Breast epithelium (tissue), 4 donors: Measurements from ENCODE around the gene EEF1AKMT2. TPM values are rescaled to one million over a fixed set of nuclear protein-coding genes. Genes with fewer than 3 reads are reported as not detected.
"Not testable (repeated sequence)": the region's sequence is repeated elsewhere in the genome, so short reads cannot be mapped to it uniquely, and the experiment has no call there.

ENCODE experiments used
- DNase-seq, 2 donors: peaks; one replicate each; pipeline ENCODE4 v3.0.0-alpha.2; 2019; ENCODE audit warnings: low spot score in 2 of 2
- H3K27ac ChIP-seq, 2 donors: fragments of 200-600 bp; sonication (generic) in 1 of 2; one replicate each; pipeline ENCODE4 v1.5.1; 2016 to 2019; ENCODE audit warnings: mild to moderate bottlenecking in 1 of 2
- H3K27me3 ChIP-seq, 2 donors: fragments of 200-600 bp; sonication (generic) in 1 of 2; one replicate each; pipeline versions ENCODE4 v1.5.1 to v1.6.0; 2017 to 2019; ENCODE audit warnings: control low read depth in 1 of 2, mild to moderate bottlenecking in 1 of 2
- H3K36me3 ChIP-seq: fragments of 200-600 bp; one replicate; pipeline ENCODE4 v1.5.1; 2019
- H3K4me1 ChIP-seq, 2 donors: fragments of 200-600 bp; sonication (generic); one replicate each; pipeline ENCODE4 v1.5.1; 2016 to 2019; ENCODE audit warnings: control low read depth in 1 of 2
- H3K4me3 ChIP-seq, 3 donors: fragments of 200-600 bp; sonication (generic); 1 replicate in 2 of 3; 2 replicates in 1 of 3; pipeline ENCODE4 v1.5.1; 2016 to 2019; ENCODE audit warnings: mild to moderate bottlenecking in 3 of 3, moderate library complexity in 2 of 3
- H3K9me3 ChIP-seq, 2 donors: fragments of 200-600 bp; sonication (generic) in 1 of 2; one replicate each; pipeline ENCODE4 v1.5.1; 2016 to 2019; ENCODE audit warnings: control low read depth in 1 of 2
- POLR2A ChIP-seq: fragments of 450-650 bp; IDR thresholded peaks from one replicate; pipeline ENCODE4 v1.6.1; 2016; ENCODE audit warnings: antibody characterized with exemption, mild to moderate bottlenecking, moderate library complexity
- POLR2AphosphoS5 ChIP-seq, 3 donors: sonication (generic); formaldehyde crosslinking; IDR thresholded peaks; one replicate each; pipeline ENCODE4 v1.6.1; 2017; ENCODE audit warnings: antibody characterized with exemption in 3 of 3
- intact Hi-C: fragments of 100-400 bp; cut with DNase I; formaldehyde crosslinking; loops from one replicate; pipeline ENCODE4 v1.15.1; 2023; ENCODE audit warnings: low total_unique reads
- total RNA-seq, 3 donors: library from RNA; depleted of rRNA; stranded (reverse); fragments of >200 nt; gene quantifications; one replicate each; pipeline ENCODE4 v1.1.0, GENCODE V29; 2016
- TF ChIP-seq, protein P1 (sequence below), 3 donors: fragments of 450-650 bp; IDR thresholded peaks; one replicate each; pipeline ENCODE4 v1.5.1; 2016 to 2017; ENCODE audit warnings: antibody characterized with exemption in 3 of 3, mild to moderate bottlenecking in 3 of 3, moderate library complexity in 3 of 3

The EEF1AKMT2 gene
- total RNA-seq, 3 donors from 2014 or later: 14.1 to 23.6 (median 23.2) TPM

- H3K36me3 ChIP-seq: no peaks in the 10 kb centered on the region
- TF ChIP-seq POLR2A (no peak), POLR2AphosphoS5 (IDR thresholded peaks at IDR 0.05) (no peak)
- TF ChIP-seq, protein P1, sequence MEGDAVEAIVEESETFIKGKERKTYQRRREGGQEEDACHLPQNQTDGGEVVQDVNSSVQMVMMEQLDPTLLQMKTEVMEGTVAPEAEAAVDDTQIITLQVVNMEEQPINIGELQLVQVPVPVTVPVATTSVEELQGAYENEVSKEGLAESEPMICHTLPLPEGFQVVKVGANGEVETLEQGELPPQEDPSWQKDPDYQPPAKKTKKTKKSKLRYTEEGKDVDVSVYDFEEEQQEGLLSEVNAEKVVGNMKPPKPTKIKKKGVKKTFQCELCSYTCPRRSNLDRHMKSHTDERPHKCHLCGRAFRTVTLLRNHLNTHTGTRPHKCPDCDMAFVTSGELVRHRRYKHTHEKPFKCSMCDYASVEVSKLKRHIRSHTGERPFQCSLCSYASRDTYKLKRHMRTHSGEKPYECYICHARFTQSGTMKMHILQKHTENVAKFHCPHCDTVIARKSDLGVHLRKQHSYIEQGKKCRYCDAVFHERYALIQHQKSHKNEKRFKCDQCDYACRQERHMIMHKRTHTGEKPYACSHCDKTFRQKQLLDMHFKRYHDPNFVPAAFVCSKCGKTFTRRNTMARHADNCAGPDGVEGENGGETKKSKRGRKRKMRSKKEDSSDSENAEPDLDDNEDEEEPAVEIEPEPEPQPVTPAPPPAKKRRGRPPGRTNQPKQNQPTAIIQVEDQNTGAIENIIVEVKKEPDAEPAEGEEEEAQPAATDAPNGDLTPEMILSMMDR (IDR thresholded peaks at IDR 0.05): no peak
- peaks cover 0 to 3% of the 10 kb centered on the region in 2 donors for H3K4me1 ChIP-seq
- H3K4me3 ChIP-seq: peak overlapping the region in 2 of 3 donors; percentile 95 to 100
- DNase-seq: no peak
- H3K27me3 ChIP-seq: no peaks in the 10 kb centered on the region
- intact Hi-C loops: no loop called here
- H3K9me3 ChIP-seq: no peaks in the 10 kb centered on the region
- H3K27ac ChIP-seq: no peak overlapping the region
These were observed 1.3 kb upstream of the EEF1AKMT2 start for GRCh38 chr10:124792998-124793352.

- intact Hi-C loops: loop anchor here (5.0 kb wide), 1 partner anchor 489 kb away; no protein-coding TSS in a partner anchor
- H3K36me3 ChIP-seq, DNase-seq, H3K27ac ChIP-seq, H3K4me3 ChIP-seq, H3K4me1 ChIP-seq, H3K9me3 ChIP-seq, H3K27me3 ChIP-seq: not testable (repeated sequence)
These were observed 8.8 kb downstream of the EEF1AKMT2 start for GRCh38 chr10:124782900-124783299.

GRCh38 chr10:124768791-124769190, 22.9 kb downstream of the EEF1AKMT2 start:
- Histone ChIP-seq H3K27me3 (no peaks in the 10 kb centered on the region), H3K4me1 (no peaks in the 10 kb centered on the region), H3K9me3 (no peaks in the 10 kb centered on the region), H3K4me3 (no peak overlapping the region), H3K36me3 (no peaks in the 10 kb centered on the region), H3K27ac (no peak overlapping the region)
- TF ChIP-seq POLR2A: no peak
- intact Hi-C loops: no loop called here
- no peak for DNase-seq

DNA sequence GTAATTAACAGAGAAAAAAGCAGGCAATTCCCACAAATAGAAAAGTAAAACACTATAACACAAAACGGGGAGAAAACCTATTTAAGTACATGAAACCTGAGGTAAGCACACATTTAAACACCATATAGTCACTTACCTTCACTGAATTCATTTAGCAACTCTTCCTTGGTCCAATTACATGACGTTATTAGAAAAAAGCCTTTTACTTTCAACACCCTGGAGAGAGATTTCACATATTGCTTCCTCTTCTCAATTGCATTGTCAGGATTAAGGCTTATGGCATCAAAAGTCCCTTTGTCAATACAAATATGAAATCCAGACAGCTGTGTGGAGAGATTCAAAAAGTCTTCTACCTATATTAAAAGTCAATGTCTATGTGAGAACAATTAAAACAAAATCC, 26.4 kb downstream of the EEF1AKMT2 start:
- H3K36me3 ChIP-seq: no peaks in the 10 kb centered on the region

DNA sequence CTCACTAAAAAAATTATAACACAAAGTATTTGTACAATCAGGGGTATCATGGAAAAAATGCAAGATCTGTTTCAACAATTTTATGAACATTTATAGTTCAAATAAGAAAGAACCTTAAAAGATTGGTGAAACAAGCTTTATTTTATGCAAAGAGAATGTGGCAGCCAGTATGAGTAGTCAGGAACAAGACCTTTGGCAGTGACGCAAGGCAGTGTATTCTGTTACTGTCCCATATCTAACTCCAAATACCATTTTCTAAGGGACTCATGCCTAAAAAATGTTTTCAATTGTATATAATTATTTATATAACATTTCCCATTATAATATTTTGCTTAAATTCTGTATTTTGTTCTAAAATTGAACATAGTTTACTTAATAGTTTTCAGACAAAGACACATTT, 28.4 kb downstream of the EEF1AKMT2 start:
- intact Hi-C loops: no loop called here
- H3K9me3 ChIP-seq: no peaks in the 10 kb centered on the region
- H3K27ac ChIP-seq: no peak overlapping the region
- DNase-seq: no peak
- H3K4me3 ChIP-seq: no peak overlapping the region
- H3K4me1 ChIP-seq: no peaks in the 10 kb centered on the region
- no peaks in the 10 kb centered on the region for H3K27me3 ChIP-seq
- TF ChIP-seq POLR2AphosphoS5 (IDR thresholded peaks at IDR 0.05) (no peak), POLR2A (no peak)
- TF ChIP-seq, protein P1 (IDR thresholded peaks at IDR 0.05): no peak
- H3K36me3 ChIP-seq: no peaks in the 10 kb centered on the region

More for the DNA sequence above, 26.4 kb downstream of the EEF1AKMT2 start:
- Histone ChIP-seq H3K27ac (no peak overlapping the region), H3K27me3 (no peaks in the 10 kb centered on the region), H3K4me3 (no peak overlapping the region), H3K9me3 (no peaks in the 10 kb centered on the region), H3K4me1 (no peaks in the 10 kb centered on the region)
- DNase-seq: no peak
- intact Hi-C loops: no loop called here
- TF ChIP-seq, protein P1 (IDR thresholded peaks at IDR 0.05): no peak
- TF ChIP-seq POLR2A (no peak), POLR2AphosphoS5 (IDR thresholded peaks at IDR 0.05) (no peak)

- Histone ChIP-seq H3K9me3 (no peaks in the 10 kb centered on the region), H3K4me1 (no peaks in the 10 kb centered on the region), H3K27ac (no peak overlapping the region), H3K36me3 (no peaks in the 10 kb centered on the region), H3K4me3 (no peak overlapping the region), H3K27me3 (no peaks in the 10 kb centered on the region)
- intact Hi-C loops: no loop called here
- TF ChIP-seq, protein P1 (IDR thresholded peaks at IDR 0.05): no peak
- TF ChIP-seq POLR2AphosphoS5 (IDR thresholded peaks at IDR 0.05): no peak
- TF ChIP-seq POLR2A: no peak
- no peak for DNase-seq
These were observed 29.4 kb downstream of the EEF1AKMT2 start for GRCh38 chr10:124762281-124762680.
